IPS DF 19.7 (cell line): ENCODE data around the gene INO80D.
"Not testable (repeated sequence)": the region's sequence is repeated elsewhere in the genome, so short reads cannot be mapped to it uniquely, and the experiment has no call there.

Source experiments
- DNase-seq: peaks from one replicate; pipeline ENCODE4 v3.0.0-alpha.2; 2013; ENCODE audit warnings: low read depth, low spot score

The INO80D gene

GRCh38 chr2:205978728-205979127 is 107.2 kb downstream of the INO80D start:
- not testable (repeated sequence) for DNase-seq

DNA sequence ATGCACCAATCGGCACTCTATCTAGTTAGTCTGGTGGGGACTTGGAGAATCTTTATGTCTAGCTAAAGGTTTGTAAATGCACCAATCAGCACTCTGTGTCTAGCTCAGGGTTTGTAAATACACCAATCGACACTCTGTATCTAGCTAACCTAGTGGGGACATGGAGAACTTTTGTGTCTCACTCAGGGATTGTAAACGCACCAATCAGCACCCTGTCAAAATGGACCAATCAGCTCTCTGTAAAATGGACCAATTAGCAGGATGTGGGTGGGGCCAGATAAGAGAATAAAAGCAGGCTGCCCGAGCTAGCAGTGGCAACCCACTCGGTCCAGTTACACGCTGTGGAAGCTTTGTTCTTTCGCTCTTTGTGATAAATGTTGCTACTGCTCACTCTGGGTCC is 108.3 kb downstream of the INO80D start:
- not testable (repeated sequence) for DNase-seq

GRCh38 chr2:205976934-205977659 is 108.9 kb downstream of the INO80D start:
- not testable (repeated sequence) for DNase-seq

DNA sequence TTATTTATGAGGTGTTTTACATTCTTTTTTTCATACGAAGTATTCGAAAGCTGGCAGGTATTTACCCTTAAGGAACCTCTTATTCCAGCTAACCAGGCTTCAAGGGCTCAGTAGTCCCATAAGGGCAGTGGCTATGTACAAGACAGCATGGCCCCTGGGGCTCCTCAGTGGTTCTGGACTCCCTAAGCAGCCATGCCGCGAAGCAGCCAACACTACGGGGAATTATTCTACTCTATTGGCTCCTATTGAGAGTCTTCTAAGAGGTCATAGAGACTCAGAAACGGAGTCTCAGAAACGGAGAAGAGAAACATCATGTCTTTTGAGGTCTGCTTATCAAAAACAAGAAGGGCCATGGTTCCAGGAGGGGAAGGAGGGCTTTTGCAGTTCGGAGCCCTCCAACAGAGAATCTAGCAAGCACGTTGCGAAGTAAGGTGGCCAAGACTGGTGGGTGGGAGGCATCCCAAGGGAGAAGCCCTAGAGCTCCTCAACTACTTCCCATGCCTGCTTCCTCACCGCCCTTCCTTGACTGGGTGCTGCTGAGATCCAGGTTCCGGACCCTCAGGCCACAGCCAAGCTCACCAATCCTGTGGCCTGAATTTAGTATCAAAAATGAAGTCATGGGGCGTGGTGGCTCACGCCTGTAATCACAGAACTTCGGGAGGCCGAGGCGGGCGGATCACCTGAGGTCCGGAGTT is 109.7 kb downstream of the INO80D start:
- DNase-seq: no peak

DNA sequence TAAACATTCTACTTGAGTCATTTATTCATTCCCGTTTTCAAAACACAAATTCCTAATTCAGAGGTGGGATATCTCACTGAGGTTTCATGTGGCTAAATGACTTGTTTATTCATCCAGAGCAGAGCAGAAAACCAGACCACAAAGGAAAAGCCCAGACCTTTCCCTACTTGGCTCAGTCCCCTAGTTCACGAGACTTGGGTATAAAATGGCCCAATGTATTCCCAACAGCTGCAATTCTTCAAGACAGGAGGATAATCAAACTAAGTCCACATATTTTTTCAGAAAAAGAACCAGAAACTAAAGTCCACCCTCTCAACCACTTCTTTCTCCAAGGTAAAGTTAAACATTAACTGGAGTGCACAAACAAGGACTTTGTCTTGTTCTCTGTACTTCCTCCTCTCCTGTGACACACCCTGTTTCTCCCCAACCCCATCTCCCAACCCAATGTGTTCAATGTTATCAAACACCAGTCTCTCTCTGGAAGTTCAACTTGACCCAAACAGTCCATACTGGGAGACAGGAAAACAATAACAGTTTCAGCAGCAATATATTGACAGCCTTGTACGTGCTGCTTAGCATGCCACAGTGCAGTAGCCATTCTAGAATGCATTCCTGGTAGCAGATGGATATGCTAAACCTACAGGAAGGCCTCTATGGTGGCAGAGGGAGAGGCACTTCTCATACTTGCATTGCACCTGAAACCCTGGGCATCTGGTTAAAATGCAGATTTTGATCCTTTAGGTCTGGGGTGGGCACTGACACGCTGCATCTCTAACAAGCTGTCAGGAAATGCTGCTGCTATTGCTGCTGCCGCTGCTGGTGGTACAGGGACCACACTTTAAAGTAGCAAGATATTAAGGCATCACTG is 110.7 kb downstream of the INO80D start:
- no peak for DNase-seq

- no peak for DNase-seq
These were observed 113.9 kb downstream of the INO80D start for GRCh38 chr2:205972113-205972512.

DNA sequence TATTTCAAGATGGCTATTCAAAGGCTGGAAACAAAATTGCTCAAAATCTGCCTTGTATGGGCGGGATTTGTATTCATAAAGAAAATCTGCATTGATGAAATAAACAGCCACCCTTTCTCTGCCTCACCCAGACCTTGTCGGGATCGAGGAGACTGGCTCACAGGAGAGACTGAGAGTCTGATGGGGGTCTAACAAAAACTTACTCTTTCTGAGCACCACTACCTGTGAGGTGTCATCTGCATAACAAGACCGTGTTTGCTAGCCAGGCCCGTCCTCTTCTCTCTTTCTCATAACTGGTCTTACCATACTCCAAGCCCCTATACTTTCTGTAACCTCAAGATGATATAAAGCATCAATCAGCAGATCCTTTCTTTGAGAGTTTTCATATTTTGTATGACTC is 115.6 kb downstream of the INO80D start:
- DNase-seq: no peak

DNA sequence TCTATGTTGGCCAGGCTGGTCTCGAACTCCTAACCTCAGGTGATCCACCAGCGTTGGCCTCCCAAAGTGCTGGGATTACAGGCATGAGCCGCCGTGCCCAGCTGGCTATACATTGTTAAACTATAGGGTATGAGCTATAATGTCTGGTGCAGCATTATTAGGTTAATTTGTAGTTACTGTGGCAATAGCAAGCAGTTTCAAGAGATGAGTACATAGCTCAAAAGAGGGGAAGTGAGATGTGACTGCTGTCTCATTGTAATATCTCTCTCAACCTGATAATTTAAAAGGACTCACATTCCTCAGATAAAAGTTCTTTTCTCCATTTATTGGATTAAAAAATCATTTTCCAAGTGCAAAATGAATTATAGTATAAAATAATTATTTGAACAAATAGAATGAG is 116.4 kb downstream of the INO80D start:
- DNase-seq: no peak

GRCh38 chr2:205967391-205968075 is 118.4 kb downstream of the INO80D start:
- DNase-seq: no peak

GRCh38 chr2:205965707-205966106 is 120.3 kb downstream of the INO80D start:
- no peak for DNase-seq

GRCh38 chr2:205964111-205964761 is 121.7 kb downstream of the INO80D start:
- no peak for DNase-seq

- DNase-seq: no peak
These were observed 126.5 kb downstream of the INO80D start for GRCh38 chr2:205959521-205959920.

GRCh38 chr2:205957452-205958154 is 128.4 kb downstream of the INO80D start:
- peak; percentile 47 for DNase-seq

DNA sequence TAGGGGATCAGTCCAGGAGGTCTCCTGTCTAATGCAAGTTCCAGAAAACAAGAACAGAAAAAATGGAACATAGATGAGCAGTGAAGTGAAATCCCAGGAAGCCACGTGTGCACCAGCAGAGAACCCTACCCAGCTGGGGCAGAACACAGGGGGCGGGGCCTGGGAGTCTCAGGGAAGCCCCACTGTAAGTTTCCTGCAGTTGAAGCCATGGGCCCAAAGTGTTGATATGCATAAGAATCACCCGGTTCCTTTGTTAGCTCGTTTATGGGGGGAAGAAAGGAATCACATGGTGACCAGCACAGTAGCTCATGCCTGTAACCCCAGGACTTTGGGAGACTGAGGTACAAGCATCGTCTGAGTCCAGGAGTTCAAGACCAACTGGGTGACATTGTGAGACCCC is 131.3 kb downstream of the INO80D start:
- DNase-seq: no peak

- no peak for DNase-seq
These were observed 133.7 kb downstream of the INO80D start for GRCh38 chr2:205952282-205952681.

DNA sequence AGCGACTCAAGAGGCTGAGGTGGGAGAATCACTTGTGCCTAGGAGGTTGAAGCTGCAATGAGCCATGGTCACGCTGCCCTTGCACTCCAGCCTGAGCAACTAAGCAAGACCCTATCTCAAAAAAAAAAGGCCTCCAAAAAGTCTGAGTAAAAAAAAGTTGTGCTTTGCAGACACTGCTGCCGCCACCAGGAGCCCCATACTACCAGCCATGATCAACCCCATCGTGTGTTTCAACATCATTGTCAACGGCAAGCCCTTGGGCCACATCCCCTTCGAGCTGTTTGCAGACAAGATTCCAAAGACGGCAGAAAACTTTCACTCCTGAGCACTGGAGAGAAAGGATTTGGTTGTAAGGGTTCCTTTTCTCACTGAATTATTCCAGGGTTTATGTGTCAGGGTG is 137.1 kb downstream of the INO80D start:
- DNase-seq: no peak

GRCh38 chr2:205948496-205948837 is 137.5 kb downstream of the INO80D start:
- no peak for DNase-seq

- no peak for DNase-seq
These were observed 138.1 kb downstream of the INO80D start for GRCh38 chr2:205947621-205948495.

- DNase-seq: no peak
These were observed 139.7 kb downstream of the INO80D start for GRCh38 chr2:205946226-205946625.
